ENCODE data around the gene CPLANE2. TPM values are rescaled to one million over a fixed set of nuclear protein-coding genes. Genes with fewer than 3 reads are reported as not detected.
"Not testable (repeated sequence)": the region's sequence is repeated elsewhere in the genome, so short reads cannot be mapped to it uniquely, and the experiment has no call there.

The CPLANE2 gene
- total RNA-seq, 1 donor from 2014 or later = 9.7 TPM

- intact Hi-C loops (cut with micrococcal nuclease) = no loop called here
- ATAC-seq (peak; percentile 21), DNase-seq (no peak)
Measured at GRCh38 chr1:16250524-16251251, 13.7 kb upstream of the CPLANE2 start.

GRCh38 chr1:16249596-16250241 lies 12.7 kb upstream of the CPLANE2 start:
- DNase-seq (peak; percentile 52), ATAC-seq (peak; percentile 19)
- intact Hi-C loops (cut with micrococcal nuclease) = no loop called here

- DNase-seq (peak; percentile 93), ATAC-seq (peak; percentile 84)
- intact Hi-C loops (cut with micrococcal nuclease) = no loop called here
Measured at GRCh38 chr1:16248603-16249516, 11.9 kb upstream of the CPLANE2 start.

GRCh38 chr1:16248007-16248436 lies 11.0 kb upstream of the CPLANE2 start:
- DNase-seq (no peak), ATAC-seq (peak; percentile 2)
- intact Hi-C loops (cut with micrococcal nuclease) = no loop called here

GRCh38 chr1:16247441-16247840 lies 10.5 kb upstream of the CPLANE2 start:
- DNase-seq (no peak), ATAC-seq (no peak)
- intact Hi-C loops (cut with micrococcal nuclease) = no loop called here

- ATAC-seq (peak; percentile 31), DNase-seq (no peak)
- intact Hi-C loops (cut with micrococcal nuclease) = no loop called here
Measured at GRCh38 chr1:16246961-16247360, 10.0 kb upstream of the CPLANE2 start.

GRCh38 chr1:16246239-16246638 lies 9.3 kb upstream of the CPLANE2 start:
- ATAC-seq; intact Hi-C loops (cut with micrococcal nuclease); DNase-seq: not testable (repeated sequence)

- ATAC-seq (no peak), DNase-seq (no peak)
- intact Hi-C loops (cut with micrococcal nuclease) = no loop called here
Measured at GRCh38 chr1:16245476-16246196, 8.7 kb upstream of the CPLANE2 start.

- intact Hi-C loops (cut with micrococcal nuclease) = no loop called here
- DNase-seq (no peak), ATAC-seq (no peak)
Measured at GRCh38 chr1:16244650-16245285, 7.8 kb upstream of the CPLANE2 start.

- DNase-seq (peak; percentile 79), ATAC-seq (peak; percentile 16)
Measured at GRCh38 chr1:16243936-16244649, 7.1 kb upstream of the CPLANE2 start.

GRCh38 chr1:16243215-16243610 lies 6.2 kb upstream of the CPLANE2 start:
- DNase-seq (no peak), ATAC-seq (no peak)
- intact Hi-C loops (cut with micrococcal nuclease) = no loop called here

More at GRCh38 chr1:16243936-16244649, 7.1 kb upstream of the CPLANE2 start:
- intact Hi-C loops (cut with micrococcal nuclease) = no loop called here

- intact Hi-C loops (cut with micrococcal nuclease) = no loop called here
- DNase-seq (no peak), ATAC-seq (no peak)
Measured at GRCh38 chr1:16242556-16243214, 5.7 kb upstream of the CPLANE2 start.

GRCh38 chr1:16241221-16241708 lies 4.3 kb upstream of the CPLANE2 start:
- ATAC-seq = no peak
- peak; percentile 14 for DNase-seq
- intact Hi-C loops (cut with micrococcal nuclease) = no loop called here

GRCh38 chr1:16239972-16240491 lies 3.0 kb upstream of the CPLANE2 start:
- no peak for DNase-seq
- ATAC-seq = no peak
- intact Hi-C loops (cut with micrococcal nuclease) = no loop called here

- peak; percentile 5 for DNase-seq
- no peak for ATAC-seq
- intact Hi-C loops (cut with micrococcal nuclease) = no loop called here
Measured at GRCh38 chr1:16237343-16237830, 404 bp upstream of the CPLANE2 start.

GRCh38 chr1:16235944-16236510 lies 956 bp downstream of the CPLANE2 start:
- intact Hi-C loops (cut with micrococcal nuclease) = no loop called here
- peak; percentile 52 for DNase-seq

GRCh38 chr1:16235347-16235746 lies 1.6 kb downstream of the CPLANE2 start:
- DNase-seq (peak; percentile 6), ATAC-seq (no peak)
- intact Hi-C loops (cut with micrococcal nuclease) = no loop called here

More at GRCh38 chr1:16235944-16236510, 956 bp downstream of the CPLANE2 start:
- ATAC-seq = peak; percentile 69

All from left ventricle myocardium superior (tissue), 1 donor.